Psoas muscle (tissue), 8 donors: ENCODE data around the gene LCOR. TPM values are rescaled to one million over a fixed set of nuclear protein-coding genes. Genes with fewer than 3 reads are reported as not detected.

Source experiments
- ATAC-seq, 4 donors: fragments of 200-7000 bp; cut with Tn5 transposase; one replicate each; pipeline ENCODE4 v1.9.1; 2020; ENCODE audit warnings: moderate library complexity in 3 of 4, mild to moderate bottlenecking in 2 of 4
- DNase-seq, 2 donors: peaks; one replicate each; pipeline ENCODE4 v3.0.0-alpha.2; 2020
- H3K27ac ChIP-seq: fragments of 200-600 bp; one replicate; pipeline ENCODE4 v1.8.0; 2022
- H3K27me3 ChIP-seq, 3 donors: fragments of 200-600 bp in 1 of 3; one replicate each; pipeline versions ENCODE4 v1.6.1 to v1.8.0; 2013 to 2022; ENCODE audit warnings: low read length in 2 of 3, mild to moderate bottlenecking in 2 of 3, moderate library complexity in 1 of 3; ENCODE audit not compliant: insufficient read depth in 3 of 3
- H3K36me3 ChIP-seq, 2 donors: fragments of 200-600 bp in 1 of 2; one replicate each; pipeline versions ENCODE4 v1.6.1 to v1.8.0; 2013 to 2022; ENCODE audit warnings: low read depth in 1 of 2, mild to moderate bottlenecking in 1 of 2, moderate library complexity in 1 of 2; ENCODE audit not compliant: insufficient read depth in 1 of 2
- H3K4me1 ChIP-seq: fragments of 200-600 bp; one replicate; pipeline ENCODE4 v1.8.0; 2022
- H3K4me3 ChIP-seq: fragments of 200-600 bp; one replicate; pipeline ENCODE4 v1.8.0; 2022; ENCODE audit warnings: mild to moderate bottlenecking
- H3K9me3 ChIP-seq: fragments of 200-600 bp; one replicate; pipeline ENCODE4 v1.8.0; 2022
- CTCF ChIP-seq: fragments of 200-600 bp; IDR thresholded peaks from one replicate; pipeline ENCODE4 v1.8.0; 2022; ENCODE audit warnings: antibody characterized with exemption
- WGBS, 3 donors: extraction: QIAGEN DNeasy Blood & Tissue Kit; methylation state at CpG; one replicate each; pipeline versions ENCODE4 v1.1.6 to v1.1.7; 2013; 5-methylcytosine and 5-hydroxymethylcytosine counted together
- intact Hi-C, 2 donors: fragments of 100-400 bp; cut with DNase I; formaldehyde crosslinking; loops; one replicate each; pipeline versions ENCODE4 v1.11.0 to v1.14.2; 2022
- polyA plus RNA-seq, 3 donors: library from polyadenylated mRNA; stranded (reverse); fragments of 200-250 nt; gene quantifications; one replicate each; pipeline ENCODE4 v1.2.3, GENCODE V29; 2013
- total RNA-seq, 4 donors: library from RNA; stranded (reverse); fragmentation: NEBNext Ultra II Directional in 2 of 4; extraction: Animal tissue kit (Norgen Biotek cat#: 25700) in 2 of 4; gene quantifications; one replicate each; pipeline versions ENCODE4 v1.2.1 to v1.2.4, GENCODE V29; 2021 to 2023
- donor health status: healthy with polysubstance abuse.
- donor health status: DM: no; HTN: no; CAD: no; lungs with moderate emphysema.
- donor health status: Bipolar disorder and iron deficiency.
- donor health status: healthy.
- donor health status: DM: yes; HTN: yes; CAD: no.
- donor health status: DM: no; HTN: no; CAD: no.
- donor health status: DM: no; HTN: no; CAD: no.
- donor health status: DM: yes; HTN: yes; CAD: no.

Gene LCOR
- total and polyA plus RNA-seq, 7 donors: 1.7 to 30.4 (median 13.6) TPM

DNA sequence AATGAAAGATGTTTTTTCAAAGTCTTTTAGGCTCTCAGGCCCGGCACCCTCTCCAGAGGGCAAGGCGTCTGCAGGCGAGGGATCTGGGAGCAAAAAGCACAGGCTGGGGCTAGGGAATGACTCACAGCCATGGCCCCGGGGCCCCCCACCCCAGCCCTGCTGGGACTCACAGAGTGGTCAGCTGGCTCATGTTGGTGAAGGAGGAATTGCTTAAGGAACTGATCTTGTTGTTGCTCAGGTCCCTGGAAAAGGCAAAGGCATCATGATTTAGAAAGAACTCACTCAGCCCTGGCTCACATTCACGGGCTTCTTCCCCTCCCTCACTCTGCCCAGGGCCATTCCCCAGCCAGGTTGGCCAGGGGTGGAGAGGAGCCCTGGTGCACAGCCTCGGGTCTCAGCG lies 202.2 kb downstream of the LCOR start:
- no peak for DNase-seq
- H3K36me3 ChIP-seq: no peaks in the 10 kb centered on the region
- intact Hi-C loops: no loop called here
- WGBS, 3 donors: 77 to 81% (median 78%) methylated on average over 7 of the region's 7 CpGs
- H3K4me1 ChIP-seq: peaks cover 5% of the 10 kb centered on the region
- no peak for TF ChIP-seq CTCF
- H3K27me3 ChIP-seq: no peaks in the 10 kb centered on the region
- no peaks in the 10 kb centered on the region for H3K9me3 ChIP-seq
- no peak overlapping the region for H3K27ac ChIP-seq
- ATAC-seq: no peak
- H3K4me3 ChIP-seq: no peak overlapping the region

DNA sequence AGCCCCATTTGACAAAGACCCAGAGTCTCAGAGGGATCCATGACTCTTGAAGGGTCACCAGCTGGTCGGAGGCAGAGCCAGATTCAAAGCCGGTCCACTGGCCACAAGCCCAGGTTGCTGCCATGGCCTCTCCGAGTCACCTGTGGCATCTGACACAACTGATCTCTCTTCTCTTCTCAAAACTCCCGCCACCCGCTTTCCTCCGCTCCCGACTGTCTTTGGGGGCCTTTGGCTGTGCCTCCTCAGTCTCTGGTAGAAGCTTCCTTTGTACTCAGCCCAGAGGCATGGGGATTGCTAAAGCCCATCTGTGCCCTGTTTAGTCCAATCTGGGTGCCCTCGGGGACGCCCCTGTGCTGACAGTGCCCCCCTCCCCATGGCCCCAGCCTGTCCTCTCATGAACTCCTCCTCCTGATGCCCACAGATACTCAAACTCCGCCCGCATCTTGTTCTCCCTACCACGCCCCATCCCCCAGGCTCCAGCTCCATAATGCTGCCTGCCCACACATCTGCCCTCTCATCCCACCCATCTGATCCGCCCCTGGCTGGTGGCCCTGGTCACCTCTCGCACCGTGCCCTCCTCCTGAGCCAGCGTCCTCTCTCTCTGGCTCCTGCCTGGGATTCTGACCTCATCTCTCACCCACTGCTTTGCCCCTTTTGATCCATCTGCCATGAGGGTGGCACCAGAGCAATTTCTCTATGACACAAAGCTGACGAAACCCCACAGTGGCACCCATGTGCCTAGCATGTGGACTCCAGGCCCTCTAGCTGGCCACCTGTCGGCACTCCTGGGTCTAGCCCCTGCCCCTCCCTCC lies 203.1 kb downstream of the LCOR start:
- no peak for TF ChIP-seq CTCF
- WGBS, 3 donors: 63 to 64% (median 64%) methylated on average over 18 of the region's 18 CpGs
- ATAC-seq (no peak), DNase-seq (no peak)
- peaks cover 5% of the 10 kb centered on the region for H3K4me1 ChIP-seq
- H3K27ac ChIP-seq: no peak overlapping the region
- H3K4me3 ChIP-seq: no peak overlapping the region
- no peaks in the 10 kb centered on the region for H3K9me3 ChIP-seq
- no peaks in the 10 kb centered on the region for H3K36me3 ChIP-seq
- intact Hi-C loops: loop anchor here in 1 of 2 donors (5.0 kb wide), 1 partner anchor 37 kb away; no protein-coding TSS in a partner anchor
- H3K27me3 ChIP-seq: no peaks in the 10 kb centered on the region

DNA sequence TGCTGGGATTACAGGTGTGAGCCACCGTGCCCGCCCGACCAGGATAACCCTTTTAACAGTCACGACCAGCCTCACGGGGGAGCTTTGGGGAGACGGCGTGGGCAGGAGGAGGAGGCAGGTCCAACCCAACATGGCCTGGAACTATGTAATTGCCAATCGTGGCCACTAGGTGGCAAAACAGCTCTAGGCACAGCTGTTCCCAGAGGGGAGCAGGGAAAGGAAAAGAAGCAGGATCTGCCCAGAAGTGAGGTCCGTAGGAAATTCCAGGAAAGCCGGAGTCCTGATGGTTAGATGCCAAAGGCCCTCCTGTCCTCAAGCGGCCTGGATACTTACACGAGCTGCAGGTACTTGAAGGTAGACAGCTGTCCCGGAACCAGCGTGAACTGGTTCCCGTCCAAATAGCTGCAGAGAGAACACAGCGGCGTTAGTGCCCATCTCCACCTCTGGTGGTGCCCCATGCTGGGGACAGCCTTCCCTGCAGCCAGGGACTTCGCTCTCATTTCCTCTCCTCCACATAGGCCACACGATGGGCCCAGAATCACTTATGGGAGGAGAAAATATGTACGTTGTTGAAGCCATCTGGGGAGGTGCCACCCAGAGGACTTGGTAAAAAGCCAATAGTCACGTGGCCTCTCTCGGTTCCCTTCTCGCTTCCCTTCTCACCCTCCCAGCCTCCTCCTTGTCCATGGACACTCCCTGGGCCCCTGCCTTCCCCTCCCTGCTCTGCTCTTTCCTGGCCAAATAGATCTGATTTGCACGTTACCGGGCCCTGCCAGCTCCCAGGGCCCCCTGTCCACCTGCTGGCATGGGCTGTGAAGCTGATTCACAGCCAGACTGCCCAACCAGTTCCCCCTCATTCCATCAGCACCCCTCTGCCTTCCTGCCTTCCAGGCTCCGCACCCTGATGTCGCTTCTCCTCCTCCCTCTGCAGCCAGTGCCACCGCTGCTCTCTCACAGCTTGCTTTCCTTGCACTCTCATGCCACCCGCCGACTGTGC lies 205.6 kb downstream of the LCOR start:
- TF ChIP-seq CTCF: peak; percentile 85
- Histone ChIP-seq H3K4me1 (peaks cover 5% of the 10 kb centered on the region), H3K9me3 (no peaks in the 10 kb centered on the region), H3K4me3 (peak overlapping the region; percentile 56), H3K36me3 (no peaks in the 10 kb centered on the region), H3K27ac (no peak overlapping the region), H3K27me3 (no peaks in the 10 kb centered on the region)
- ATAC-seq: peak; percentile 83 to 96 (median 92)
- WGBS, 3 donors: 19 to 25% (median 20%) methylated on average over 30 of the region's 30 CpGs
- intact Hi-C loops: loop anchor here in 1 of 2 donors (2.0 to 5.0 kb wide), 2 partner anchors 35 to 79 kb away; no protein-coding TSS in a partner anchor
- DNase-seq: peak; percentile 73 to 84

DNA sequence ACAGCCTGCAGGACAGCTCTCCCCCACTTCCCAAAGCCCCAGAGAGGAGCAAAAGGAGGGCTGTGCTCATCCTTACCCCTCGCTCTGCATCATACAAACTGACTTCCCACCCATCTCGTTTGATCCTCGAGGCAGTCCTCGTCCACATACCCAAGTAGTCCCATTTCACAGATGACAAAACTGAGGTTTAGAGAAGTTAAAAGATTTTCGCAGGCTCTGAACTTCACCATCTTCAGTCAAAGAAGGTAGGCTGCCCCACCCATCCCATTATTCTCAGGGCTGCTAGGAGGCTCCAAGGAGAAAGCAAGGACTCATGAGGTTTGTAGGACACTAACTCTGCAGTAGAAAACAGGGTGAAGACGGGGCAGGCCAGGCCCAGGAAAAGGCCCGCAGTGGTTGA lies 206.6 kb downstream of the LCOR start:
- WGBS, 3 donors: 92 to 96% (median 95%) methylated on average over 7 of the region's 7 CpGs
- no peak for DNase-seq
- intact Hi-C loops: loop anchor here in 1 of 2 donors (5.0 kb wide), 1 partner anchor 34 kb away; no protein-coding TSS in a partner anchor

More for the DNA sequence above, 206.6 kb downstream of the LCOR start:
- TF ChIP-seq CTCF: no peak
- Histone ChIP-seq H3K36me3 (no peaks in the 10 kb centered on the region), H3K27me3 (no peaks in the 10 kb centered on the region), H3K27ac (no peak overlapping the region), H3K4me3 (no peak overlapping the region), H3K4me1 (peaks cover 5% of the 10 kb centered on the region), H3K9me3 (no peaks in the 10 kb centered on the region)
- ATAC-seq: no peak
